Measurements from ENCODE around the gene AP2B1.
"Not testable (repeated sequence)": the region's sequence is repeated elsewhere in the genome, so short reads cannot be mapped to it uniquely, and the experiment has no call there.

The AP2B1 gene

GRCh38 chr17:35578197-35578928 lies 8.8 kb upstream of the AP2B1 start, which contains the start of gene PEX12:
PEX12 (minus strand) TSS chr17:35578571; CDS start chr17:35578021, 550 bp downstream.
- peak; percentile 35 for DNase-seq

GRCh38 chr17:35578929-35579432 lies 8.1 kb upstream of the AP2B1 start:
- DNase-seq: no peak

- no peak for DNase-seq
Observed at GRCh38 chr17:35584061-35584460, 3.1 kb upstream of the AP2B1 start.

- no peak for DNase-seq
Observed at GRCh38 chr17:35586569-35587073, 501 bp upstream of the AP2B1 start.

GRCh38 chr17:35588196-35588920 lies 1.2 kb downstream of the AP2B1 start:
- DNase-seq: no peak

- DNase-seq: no peak
Observed at GRCh38 chr17:35596072-35596471, 8.9 kb downstream of the AP2B1 start.

GRCh38 chr17:35596530-35597233 lies 9.6 kb downstream of the AP2B1 start:
- no peak for DNase-seq

GRCh38 chr17:35597604-35598003 lies 10.5 kb downstream of the AP2B1 start:
- no peak for DNase-seq

- no peak for DNase-seq
Observed at GRCh38 chr17:35603674-35604073, 16.6 kb downstream of the AP2B1 start.

- DNase-seq: no peak
Observed at GRCh38 chr17:35605678-35606077, 18.6 kb downstream of the AP2B1 start.

- no peak for DNase-seq
Observed at GRCh38 chr17:35607239-35607847, 20.2 kb downstream of the AP2B1 start.

GRCh38 chr17:35609831-35610230 lies 22.7 kb downstream of the AP2B1 start:
- DNase-seq: no peak

- DNase-seq: not testable (repeated sequence)
Observed at GRCh38 chr17:35610746-35611145, 23.6 kb downstream of the AP2B1 start.

GRCh38 chr17:35612924-35613521 lies 25.9 kb downstream of the AP2B1 start:
- peak; percentile 56 for DNase-seq

- DNase-seq: no peak
Observed at GRCh38 chr17:35614810-35615209, 27.7 kb downstream of the AP2B1 start.

GRCh38 chr17:35616536-35616935 lies 29.4 kb downstream of the AP2B1 start:
- DNase-seq: no peak

GRCh38 chr17:35617505-35617904 lies 30.4 kb downstream of the AP2B1 start:
- no peak for DNase-seq

- no peak for DNase-seq
Observed at GRCh38 chr17:35618628-35619027, 31.5 kb downstream of the AP2B1 start.

GRCh38 chr17:35621768-35622167 lies 34.6 kb downstream of the AP2B1 start:
- DNase-seq: no peak

GRCh38 chr17:35627417-35627816 lies 40.3 kb downstream of the AP2B1 start:
- DNase-seq: no peak

- no peak for DNase-seq
Observed at GRCh38 chr17:35630530-35631148, 43.5 kb downstream of the AP2B1 start.

GRCh38 chr17:35641032-35641431 lies 53.9 kb downstream of the AP2B1 start:
- no peak for DNase-seq

Data from NCI-H1436 treated with DMSO at 0.1 percent for 48 hours (cell line).